OCI-LY1 (cell line): ENCODE data around the gene TBXAS1.

ENCODE experiments used
- H2AFZ ChIP-seq: fragments of 200-600 bp; sonication (generic), shearing (Covaris generic); 2 replicates; pipeline ENCODE4 v1.6.0; 2014; ENCODE audit warnings: antibody characterized with exemption, mild to moderate bottlenecking, low read length
- H3F3A ChIP-seq: fragments of 200-600 bp; sonication (generic), shearing (Covaris generic); 2 replicates; pipeline ENCODE4 v1.6.0; 2014; ENCODE audit warnings: mild to moderate bottlenecking, antibody characterized with exemption, low read length, moderate library complexity; ENCODE audit not compliant: insufficient read depth
- H3K27ac ChIP-seq: fragments of 200-600 bp; sonication (generic); 2 replicates; pipeline ENCODE4 v1.5.1; 2014; ENCODE audit warnings: low read length, mixed run types, mild to moderate bottlenecking, low read depth; ENCODE audit not compliant: poor library complexity, severe bottlenecking
- H3K27me3 ChIP-seq: fragments of 200-600 bp; sonication (generic); 2 replicates; pipeline ENCODE4 v1.6.0; 2014; ENCODE audit warnings: antibody characterized with exemption, mild to moderate bottlenecking, low read length, moderate library complexity; ENCODE audit not compliant: insufficient read depth
- H3K36me3 ChIP-seq: fragments of 200-600 bp; sonication (generic); 2 replicates; pipeline ENCODE4 v1.6.1; 2014; ENCODE audit warnings: mild to moderate bottlenecking, antibody characterized with exemption, low read length, moderate library complexity, mixed read lengths; ENCODE audit not compliant: insufficient read depth
- H3K4me1 ChIP-seq: fragments of 200-600 bp; sonication (generic); 2 replicates; pipeline ENCODE4 v1.5.1; 2014; ENCODE audit warnings: mild to moderate bottlenecking, low read length, moderate library complexity; ENCODE audit not compliant: insufficient read depth, severe bottlenecking
- H3K4me2 ChIP-seq: fragments of 200-600 bp; sonication (generic), shearing (Covaris generic); 2 replicates; pipeline ENCODE4 v1.6.1; 2014; ENCODE audit warnings: low read length
- H3K4me3 ChIP-seq: fragments of 200-600 bp; sonication (generic); 2 replicates; pipeline ENCODE4 v1.5.1; 2014; ENCODE audit warnings: low read length, low read depth, mild to moderate bottlenecking, mixed read lengths; ENCODE audit not compliant: poor library complexity, severe bottlenecking
- H3K79me2 ChIP-seq: fragments of 200-600 bp; shearing (Covaris generic); 2 replicates; pipeline ENCODE4 v1.6.1; 2016; ENCODE audit warnings: mixed run types, low read length, mixed read lengths; ENCODE audit not compliant: insufficient read depth
- H3K9ac ChIP-seq: fragments of 200-600 bp; sonication (generic), shearing (Covaris generic); 2 replicates; pipeline ENCODE4 v1.6.1; 2014; ENCODE audit warnings: mild to moderate bottlenecking, low read length, mixed read lengths
- H3K9me2 ChIP-seq: fragments of 200-600 bp; sonication (generic), shearing (Covaris generic); 2 replicates; pipeline ENCODE4 v1.6.1; 2014; ENCODE audit warnings: low read depth, mild to moderate bottlenecking, low read length, mixed read lengths
- H3K9me3 ChIP-seq: fragments of 200-600 bp; shearing (Covaris generic); 2 replicates; pipeline ENCODE4 v1.6.1; 2014; ENCODE audit warnings: low read length, mixed read lengths
- H4K20me1 ChIP-seq: fragments of 200-600 bp; sonication (generic), shearing (Covaris generic); 2 replicates; pipeline ENCODE4 v1.6.0; 2016; ENCODE audit warnings: mild to moderate bottlenecking, low read length; ENCODE audit not compliant: insufficient read depth
- CTCF ChIP-seq: fragments of 200-600 bp; sonication (generic), shearing (Covaris generic); IDR thresholded peaks from 2 replicates; pipeline ENCODE4 v1.5.1; 2017; ENCODE audit warnings: mild to moderate bottlenecking, antibody characterized with exemption, low read length, moderate library complexity, mixed read lengths
- EZH2 ChIP-seq: fragments of 200-600 bp; sonication (generic), shearing (Covaris generic); IDR thresholded peaks from 2 replicates; pipeline ENCODE4 v1.8.0; 2017; ENCODE audit warnings: borderline replicate concordance, mixed run types, mild to moderate bottlenecking, antibody characterized with exemption, low read length, moderate library complexity, mixed read lengths

The TBXAS1 gene

GRCh38 chr7:140007051-140007690 lies 178.1 kb downstream of the TBXAS1 start:
- TF ChIP-seq CTCF (no peak), EZH2 (no peak)
- Histone ChIP-seq H3K4me2 (no peak overlapping the region), H3K27me3 (no peaks in the 10 kb centered on the region; the same call in 1 of the 2 replicates), H2AFZ (no peak overlapping the region), H3K9ac (no peak overlapping the region), H3K9me2 (no peaks in the 10 kb centered on the region), H3K79me2 (no peaks in the 10 kb centered on the region), H3K27ac (no peak overlapping the region), H3K9me3 (no peaks in the 10 kb centered on the region), H3K36me3 (no peaks in the 10 kb centered on the region), H3K4me3 (no peak overlapping the region), H4K20me1 (no peaks in the 10 kb centered on the region), H3F3A (no peaks in the 10 kb centered on the region), H3K4me1 (no peaks in the 10 kb centered on the region)

- Histone ChIP-seq H3K27ac (no peak overlapping the region), H3K9me2 (no peaks in the 10 kb centered on the region), H3K4me3 (no peak overlapping the region), H3F3A (no peaks in the 10 kb centered on the region), H3K36me3 (no peaks in the 10 kb centered on the region), H3K4me1 (no peaks in the 10 kb centered on the region), H3K9me3 (no peaks in the 10 kb centered on the region), H3K79me2 (no peaks in the 10 kb centered on the region), H2AFZ (no peak overlapping the region), H3K27me3 (no peaks in the 10 kb centered on the region; the same call in 1 of the 2 replicates), H4K20me1 (no peaks in the 10 kb centered on the region), H3K4me2 (no peak overlapping the region), H3K9ac (no peak overlapping the region)
- TF ChIP-seq CTCF (no peak), EZH2 (no peak)
These were observed 179.9 kb downstream of the TBXAS1 start for GRCh38 chr7:140008755-140009610.

- H3K36me3 ChIP-seq = no peaks in the 10 kb centered on the region
- no peak overlapping the region for H3K4me2 ChIP-seq
- H4K20me1 ChIP-seq = no peaks in the 10 kb centered on the region
- no peaks in the 10 kb centered on the region for H3F3A ChIP-seq
- TF ChIP-seq CTCF (no peak), EZH2 (no peak)
- H3K9ac ChIP-seq = no peak overlapping the region
- H3K9me3 ChIP-seq = no peaks in the 10 kb centered on the region
- H2AFZ ChIP-seq = no peak overlapping the region
- H3K27me3 ChIP-seq = no peaks in the 10 kb centered on the region; the same call in 1 of the 2 replicates
- no peaks in the 10 kb centered on the region for H3K9me2 ChIP-seq
- H3K4me3 ChIP-seq = no peak overlapping the region
- no peak overlapping the region for H3K27ac ChIP-seq
- H3K79me2 ChIP-seq = no peaks in the 10 kb centered on the region
- H3K4me1 ChIP-seq = no peaks in the 10 kb centered on the region
These were observed 180.7 kb downstream of the TBXAS1 start for GRCh38 chr7:140009735-140010134.
